IMR-90 (cell line): ENCODE measurements around the gene NEO1. TPM values are rescaled to one million over a fixed set of nuclear protein-coding genes. Genes with fewer than 3 reads are reported as not detected.

Source experiments
- ATAC-seq: fragments of 200-7000 bp; cut with Tn5 transposase; 2 replicates; pipeline ENCODE4 v1.9.1; 2020; ENCODE audit warnings: low read depth, mild to moderate bottlenecking, moderate library complexity
- BruUV-seq: library from RNA; stranded (reverse); fragments of 400-500 nt; replicated peaks from 2 replicates; lab custom pipeline; 2021; lab: Mats Ljungman, UMichigan
- CTCF ChIA-PET: fragments of 300-600 bp; formaldehyde crosslinking; extraction: SDS; loops from one replicate; lab custom pipeline; 2021; ENCODE audit warnings: antibody characterized with exemption; lab: Yijun Ruan, JAX
- POLR2A ChIA-PET: fragments of 300-600 bp; sonication (Branson Sonifier 250); formaldehyde crosslinking; loops from one replicate; lab custom pipeline; 2022; ENCODE audit warnings: antibody characterized with exemption; ENCODE audit not compliant: unreplicated experiment; lab: Charles Lee
- DNase-seq: peaks from one replicate; pipeline ENCODE4 v3.0.0; 2013
- H2AFZ ChIP-seq: replicated peaks from 2 replicates; pipeline ENCODE3; 2013; ENCODE audit warnings: low read length, mild to moderate bottlenecking; ENCODE audit not compliant: poor library complexity
- H2AK5ac ChIP-seq: 2 replicates; pipeline ENCODE4 v1.6.1; 2013; ENCODE audit warnings: low read depth, low read length, inconsistent platforms
- H2AK9ac ChIP-seq: replicated peaks from 2 replicates; pipeline ENCODE3; 2013; ENCODE audit warnings: mild to moderate bottlenecking, low read depth, low read length, moderate library complexity; ENCODE audit not compliant: poor library complexity
- H2BK120ac ChIP-seq: 2 replicates; pipeline ENCODE4 v1.6.1; 2013; ENCODE audit warnings: low read depth, low read length, inconsistent platforms
- H2BK15ac ChIP-seq: 3 replicates; pipeline ENCODE4 v1.6.1; 2013; ENCODE audit warnings: low read depth, low read length, inconsistent platforms
- H2BK20ac ChIP-seq: 2 replicates; pipeline ENCODE4 v1.6.1; 2013; ENCODE audit warnings: low read depth, mild to moderate bottlenecking, inconsistent platforms, low read length, moderate library complexity
- H2BK5ac ChIP-seq: 2 replicates; pipeline ENCODE4 v1.6.1; 2013; ENCODE audit warnings: mild to moderate bottlenecking, low read depth, low read length, inconsistent platforms; ENCODE audit not compliant: poor library complexity, severe bottlenecking
- H3K14ac ChIP-seq: replicated peaks from 2 replicates; pipeline ENCODE4 v1.6.1; 2013; ENCODE audit warnings: low read depth, low read length, inconsistent platforms
- H3K18ac ChIP-seq: 2 replicates; pipeline ENCODE4 v1.6.1; 2013; ENCODE audit warnings: low read depth, low read length, control low read depth
- H3K23ac ChIP-seq: 2 replicates; pipeline ENCODE4 v1.6.1; 2013; ENCODE audit warnings: low read depth, low read length, inconsistent platforms
- H3K27ac ChIP-seq: 2 replicates; pipeline ENCODE4 v1.5.1; 2013; ENCODE audit warnings: mild to moderate bottlenecking, control low read depth, low read length; ENCODE audit not compliant: insufficient read depth
- H3K27me3 ChIP-seq: 2 replicates; pipeline ENCODE4 v1.6.1; 2013; ENCODE audit warnings: low read length; ENCODE audit not compliant: control insufficient read depth, insufficient read depth
- H3K36me3 ChIP-seq: 2 replicates; pipeline ENCODE4 v1.6.1; 2013; ENCODE audit warnings: low read length, mixed read lengths; ENCODE audit not compliant: control insufficient read depth, insufficient read depth
- H3K4ac ChIP-seq: 2 replicates; pipeline ENCODE4 v1.6.1; 2013; ENCODE audit warnings: low read depth, low read length, inconsistent platforms
- H3K4me1 ChIP-seq: 2 replicates; pipeline ENCODE4 v1.6.1; 2013; ENCODE audit warnings: low read length, mixed read lengths; ENCODE audit not compliant: control insufficient read depth, insufficient read depth
- H3K4me2 ChIP-seq: 2 replicates; pipeline ENCODE4 v1.6.1; 2013; ENCODE audit warnings: low read depth, mild to moderate bottlenecking, control low read depth, low read length, moderate library complexity
- H3K4me3 ChIP-seq: 2 replicates; pipeline ENCODE4 v1.5.1; 2013; ENCODE audit warnings: low read depth, mild to moderate bottlenecking, control low read depth, low read length, moderate library complexity; ENCODE audit not compliant: insufficient read depth
- H3K56ac ChIP-seq: 2 replicates; pipeline ENCODE4 v1.6.1; 2013; ENCODE audit warnings: low read length, inconsistent platforms; ENCODE audit not compliant: insufficient read depth; ENCODE audit errors: extremely low read depth
- H3K79me1 ChIP-seq, 2 experiments: 2 replicates each; pipeline ENCODE4 v1.6.1; 2013; ENCODE audit warnings: low read length in 2 of 2, inconsistent platforms in 1 of 2, low read depth in 1 of 2
- H3K9ac ChIP-seq: 2 replicates; pipeline ENCODE4 v1.6.1; 2013; ENCODE audit warnings: low read depth, low read length, control low read depth
- H3K9me1 ChIP-seq: 2 replicates; pipeline ENCODE4 v1.6.1; 2013; ENCODE audit warnings: low read length, inconsistent platforms; ENCODE audit not compliant: insufficient read depth
- H3K9me3 ChIP-seq: 2 replicates; pipeline ENCODE4 v1.6.1; 2013; ENCODE audit warnings: low read length; ENCODE audit not compliant: control insufficient read depth, insufficient read depth
- H4K20me1 ChIP-seq: 2 replicates; pipeline ENCODE4 v1.6.1; 2013; ENCODE audit warnings: low read length, inconsistent platforms; ENCODE audit not compliant: insufficient read depth
- H4K5ac ChIP-seq: 2 replicates; pipeline ENCODE4 v1.6.1; 2013; ENCODE audit warnings: mild to moderate bottlenecking, low read depth, low read length, control low read depth
- H4K8ac ChIP-seq, 2 experiments: 2 replicates each; pipeline ENCODE4 v1.6.1; 2013; ENCODE audit warnings: low read depth in 2 of 2, low read length in 2 of 2, control low read depth in 1 of 2, inconsistent platforms in 1 of 2
- H4K91ac ChIP-seq: 2 replicates; pipeline ENCODE4 v1.6.1; 2013; ENCODE audit warnings: low read depth, low read length, inconsistent platforms; ENCODE audit not compliant: insufficient read depth
- BHLHE40 ChIP-seq: fragments of 150-350 bp; IDR thresholded peaks from 2 replicates; pipeline ENCODE4 v1.6.1; 2016; ENCODE audit warnings: mild to moderate bottlenecking, low read depth, low read length
- CEBPB ChIP-seq: IDR thresholded peaks from 2 replicates; pipeline ENCODE4 v1.6.1; 2012; ENCODE audit warnings: low read depth, low read length, improper control_type of control experiment
- CHD1 ChIP-seq: IDR thresholded peaks from 2 replicates; pipeline ENCODE4 v1.6.1; 2012; ENCODE audit warnings: low read depth, low read length, improper control_type of control experiment
- MAFK ChIP-seq: IDR thresholded peaks from 2 replicates; pipeline ENCODE4 v1.6.1; 2012; ENCODE audit warnings: low read depth, low read length, improper control_type of control experiment
- MAZ ChIP-seq: IDR thresholded peaks from 2 replicates; pipeline ENCODE4 v1.6.1; 2012; ENCODE audit warnings: low read depth, mild to moderate bottlenecking, low read length, improper control_type of control experiment, moderate library complexity, borderline replicate concordance
- MXI1 ChIP-seq: IDR thresholded peaks from 2 replicates; pipeline ENCODE4 v1.6.1; 2012; ENCODE audit warnings: low read depth, mild to moderate bottlenecking, low read length, moderate library complexity, borderline replicate concordance
- NFE2L2 ChIP-seq: fragments of 150-350 bp; IDR thresholded peaks from 2 replicates; pipeline ENCODE4 v1.6.1; 2016; ENCODE audit warnings: low read depth, mild to moderate bottlenecking, low read length
- RAD21 ChIP-seq: IDR thresholded peaks from 2 replicates; pipeline ENCODE4 v1.6.1; 2012; ENCODE audit warnings: low read length, improper control_type of control experiment
- RCOR1 ChIP-seq: IDR thresholded peaks from 2 replicates; pipeline ENCODE4 v1.6.1; 2012; ENCODE audit warnings: mild to moderate bottlenecking, low read length, improper control_type of control experiment; ENCODE audit not compliant: insufficient replicate concordance
- WGBS, 2 experiments: methylation state at CpG; one replicate each; pipeline versions ENCODE4 v1.1.5 to v1.1.7; 2013; ENCODE audit warnings: missing lambda C conversion rate in 2 of 2; ENCODE audit not compliant: insufficient read length in 1 of 2; ENCODE audit errors: extremely low coverage in 2 of 2; 5-methylcytosine and 5-hydroxymethylcytosine counted together
- dilution Hi-C: fragments of 300-500 bp; cut with HindIII; formaldehyde crosslinking; loops from one replicate; pipeline ENCODE4 v1.14.3; 2018; ENCODE audit warnings: low sequenced_read_pairs; ENCODE audit not compliant: unreplicated experiment
- in situ Hi-C: fragments of 300-500 bp; cut with MboI; formaldehyde crosslinking; loops from 3 replicates; pipeline ENCODE4 v1.14.3; 2019; ENCODE audit warnings: low sequenced_read_pairs, inconsistent platforms, mixed read lengths
- intact Hi-C: fragments of 100-400 bp; cut with micrococcal nuclease; formaldehyde crosslinking; loops from 2 replicates; pipeline ENCODE4 v1.10.0; 2022
- polyA plus RNA-seq, 3 experiments: library from polyadenylated mRNA; depleted of rRNA; stranded (reverse); fragments of >200 nt; gene quantifications; 2 replicates each; pipeline ENCODE4 v1.2.3, GENCODE V29; 2012; ENCODE audit warnings: low replicate concordance in 1 of 3
- total RNA-seq: library from RNA; depleted of rRNA; stranded (reverse); fragments of >200 nt; gene quantifications from 2 replicates; pipeline ENCODE4 v1.2.3, GENCODE V29; 2012
- TF ChIP-seq, protein P1 (sequence below): fragments of 150-350 bp; IDR thresholded peaks from 2 replicates; pipeline ENCODE4 v1.6.1; 2016; ENCODE audit warnings: low read depth, mild to moderate bottlenecking, low read length, moderate library complexity, borderline replicate concordance
- TF ChIP-seq, protein P2 (sequence below): conservative IDR thresholded peaks from 2 replicates; pipeline ENCODE4 v1.5.1; 2012; ENCODE audit warnings: mild to moderate bottlenecking, low read depth, low read length, improper control_type of control experiment
- TF ChIP-seq, protein P3 (sequence below): fragments of 150-350 bp; IDR thresholded peaks from 2 replicates; pipeline ENCODE4 v1.6.1; 2017; ENCODE audit warnings: mild to moderate bottlenecking, antibody characterized with exemption, low read length, low read depth

Gene NEO1
- total and polyA plus RNA-seq, 2 of the 4 experiments (the other 2 are of a cell fraction), result 16.3 to 18.5 TPM

DNA sequence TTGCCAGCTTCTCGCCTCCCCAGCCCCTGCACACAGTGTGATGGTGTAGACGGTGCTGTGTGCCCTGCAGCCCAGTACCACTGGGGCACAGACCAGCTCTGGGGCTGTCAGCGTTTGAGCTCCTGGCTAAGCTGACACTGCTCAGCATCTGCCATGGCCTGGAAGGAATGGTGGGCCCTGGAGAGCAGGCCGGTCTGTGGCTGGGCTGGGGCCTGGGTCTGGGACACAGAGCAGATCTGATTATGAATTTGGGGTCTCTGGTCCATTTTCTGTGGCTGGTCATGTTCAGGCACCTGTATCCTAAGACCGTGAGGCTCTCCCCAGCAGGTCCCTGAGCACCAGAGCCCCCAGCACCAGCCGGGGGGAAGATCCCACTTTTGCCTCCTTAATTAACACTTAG is 281.8 kb downstream of the NEO1 start:
- Histone ChIP-seq H4K5ac (no peak overlapping the region), H4K20me1 (no peaks in the 10 kb centered on the region), H3K23ac (no peak overlapping the region), H3K9me3 (no peaks in the 10 kb centered on the region), H3K27me3 (peaks cover 57% of the 10 kb centered on the region), H3K4me2 (no peak overlapping the region), H3K4me3 (no peak overlapping the region), H2AFZ (no peak overlapping the region), H3K18ac (no peak overlapping the region), H3K36me3 (no peaks in the 10 kb centered on the region), H3K14ac (no peak overlapping the region), H2BK15ac (no peak overlapping the region), H3K27ac (no peak overlapping the region), H2BK5ac (no peak overlapping the region), H4K91ac (no peak overlapping the region), H3K9ac (no peak overlapping the region), H4K8ac (no peak overlapping the region), H3K9me1 (no peaks in the 10 kb centered on the region; the same call in 1 of the 2 replicates), H3K4me1 (no peaks in the 10 kb centered on the region), H2BK120ac (no peak overlapping the region), H2BK20ac (no peak overlapping the region), H3K4ac (no peak overlapping the region), H2AK5ac (no peak overlapping the region), H3K79me1 (no peaks in the 10 kb centered on the region), H3K56ac (no peak overlapping the region), H2AK9ac (no peak overlapping the region)
- DNase-seq (no peak), ATAC-seq (no peak)
- no peak for TF ChIP-seq BHLHE40
- TF ChIP-seq, protein P1, sequence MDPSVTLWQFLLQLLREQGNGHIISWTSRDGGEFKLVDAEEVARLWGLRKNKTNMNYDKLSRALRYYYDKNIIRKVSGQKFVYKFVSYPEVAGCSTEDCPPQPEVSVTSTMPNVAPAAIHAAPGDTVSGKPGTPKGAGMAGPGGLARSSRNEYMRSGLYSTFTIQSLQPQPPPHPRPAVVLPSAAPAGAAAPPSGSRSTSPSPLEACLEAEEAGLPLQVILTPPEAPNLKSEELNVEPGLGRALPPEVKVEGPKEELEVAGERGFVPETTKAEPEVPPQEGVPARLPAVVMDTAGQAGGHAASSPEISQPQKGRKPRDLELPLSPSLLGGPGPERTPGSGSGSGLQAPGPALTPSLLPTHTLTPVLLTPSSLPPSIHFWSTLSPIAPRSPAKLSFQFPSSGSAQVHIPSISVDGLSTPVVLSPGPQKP, result no peak
- no peak for TF ChIP-seq RCOR1
- no peak for TF ChIP-seq RAD21
- TF ChIP-seq, protein P2, sequence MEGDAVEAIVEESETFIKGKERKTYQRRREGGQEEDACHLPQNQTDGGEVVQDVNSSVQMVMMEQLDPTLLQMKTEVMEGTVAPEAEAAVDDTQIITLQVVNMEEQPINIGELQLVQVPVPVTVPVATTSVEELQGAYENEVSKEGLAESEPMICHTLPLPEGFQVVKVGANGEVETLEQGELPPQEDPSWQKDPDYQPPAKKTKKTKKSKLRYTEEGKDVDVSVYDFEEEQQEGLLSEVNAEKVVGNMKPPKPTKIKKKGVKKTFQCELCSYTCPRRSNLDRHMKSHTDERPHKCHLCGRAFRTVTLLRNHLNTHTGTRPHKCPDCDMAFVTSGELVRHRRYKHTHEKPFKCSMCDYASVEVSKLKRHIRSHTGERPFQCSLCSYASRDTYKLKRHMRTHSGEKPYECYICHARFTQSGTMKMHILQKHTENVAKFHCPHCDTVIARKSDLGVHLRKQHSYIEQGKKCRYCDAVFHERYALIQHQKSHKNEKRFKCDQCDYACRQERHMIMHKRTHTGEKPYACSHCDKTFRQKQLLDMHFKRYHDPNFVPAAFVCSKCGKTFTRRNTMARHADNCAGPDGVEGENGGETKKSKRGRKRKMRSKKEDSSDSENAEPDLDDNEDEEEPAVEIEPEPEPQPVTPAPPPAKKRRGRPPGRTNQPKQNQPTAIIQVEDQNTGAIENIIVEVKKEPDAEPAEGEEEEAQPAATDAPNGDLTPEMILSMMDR, result no peak
- TF ChIP-seq MAFK, result no peak
- no peak for TF ChIP-seq MAZ
- TF ChIP-seq NFE2L2, result no peak
- no peak for TF ChIP-seq CHD1
- TF ChIP-seq CEBPB, result no peak
- TF ChIP-seq, protein P3, sequence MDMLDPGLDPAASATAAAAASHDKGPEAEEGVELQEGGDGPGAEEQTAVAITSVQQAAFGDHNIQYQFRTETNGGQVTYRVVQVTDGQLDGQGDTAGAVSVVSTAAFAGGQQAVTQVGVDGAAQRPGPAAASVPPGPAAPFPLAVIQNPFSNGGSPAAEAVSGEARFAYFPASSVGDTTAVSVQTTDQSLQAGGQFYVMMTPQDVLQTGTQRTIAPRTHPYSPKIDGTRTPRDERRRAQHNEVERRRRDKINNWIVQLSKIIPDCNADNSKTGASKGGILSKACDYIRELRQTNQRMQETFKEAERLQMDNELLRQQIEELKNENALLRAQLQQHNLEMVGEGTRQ, result no peak
- no peak for TF ChIP-seq MXI1
- BruUV-seq, result no TSS peak
- POLR2A ChIA-PET, result no interaction called here
- WGBS, 2 experiments, result 50% methylated on average over 2 of the region's 6 CpGs; no CpG with 5 or more reads in 1 of the 2 experiments
- in situ Hi-C loops, result no loop called here
- dilution Hi-C loops, result no loop called here
- CTCF ChIA-PET, result interaction anchor here (1.1 kb wide), 1 partner anchor 21 kb away, joined by 3 read pairs; no protein-coding TSS in a partner anchor
- intact Hi-C loops, result no loop called here
